GM21619 (cell line): ENCODE measurements around the gene RBM22.
"Not testable (repeated sequence)": the region's sequence is repeated elsewhere in the genome, so short reads cannot be mapped to it uniquely, and the experiment has no call there.

Source experiments
- ATAC-seq: cut with Tn5 transposase; IDR thresholded peaks from one replicate; pipeline ENCODE4 v1.9.1; 2021; ENCODE audit not compliant: unreplicated experiment

Gene RBM22

DNA sequence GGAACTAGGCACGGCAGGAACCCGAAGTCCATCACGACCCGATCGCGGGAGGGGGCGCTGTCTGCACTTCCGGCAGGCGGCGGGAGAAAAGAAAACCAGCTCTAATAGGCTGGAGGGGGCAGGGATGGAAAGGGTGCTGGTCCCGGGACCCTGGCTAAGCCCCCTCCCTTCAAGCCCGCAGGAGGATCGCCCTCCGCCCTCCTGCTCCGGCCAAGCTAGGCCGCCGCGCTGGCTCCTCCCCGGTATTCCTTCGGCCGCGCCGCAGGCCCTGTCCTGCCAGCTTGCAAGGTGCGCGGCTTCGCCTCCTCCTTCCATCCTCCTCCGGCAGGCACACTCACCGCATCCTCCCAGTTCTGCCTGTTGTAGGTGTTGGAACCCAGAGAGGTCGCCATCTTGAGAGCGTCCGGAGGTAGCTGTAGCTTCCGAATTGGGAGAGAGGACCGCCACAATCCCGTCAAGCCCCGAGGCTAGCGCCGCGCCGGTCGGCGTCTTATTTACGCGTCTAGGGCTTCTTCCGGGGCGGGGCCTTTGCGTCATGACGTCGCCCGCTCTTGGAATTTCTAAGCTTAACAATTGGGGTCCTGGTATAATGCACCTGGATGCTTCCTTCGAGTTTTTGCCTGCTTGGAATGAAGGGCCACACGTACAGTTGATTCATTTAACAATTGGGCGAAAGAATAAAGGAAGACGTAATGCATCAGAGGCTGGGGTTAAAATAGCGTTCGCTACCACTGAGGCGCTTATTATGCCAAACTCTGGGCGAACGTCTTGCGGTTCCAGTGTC lies at the start of gene RBM22:
RBM22 (minus strand) TSS at position 469 of the 784 bp plus-strand sequence; CDS start at position 392, 77 bp downstream.
- peak; percentile 96 for ATAC-seq

DNA sequence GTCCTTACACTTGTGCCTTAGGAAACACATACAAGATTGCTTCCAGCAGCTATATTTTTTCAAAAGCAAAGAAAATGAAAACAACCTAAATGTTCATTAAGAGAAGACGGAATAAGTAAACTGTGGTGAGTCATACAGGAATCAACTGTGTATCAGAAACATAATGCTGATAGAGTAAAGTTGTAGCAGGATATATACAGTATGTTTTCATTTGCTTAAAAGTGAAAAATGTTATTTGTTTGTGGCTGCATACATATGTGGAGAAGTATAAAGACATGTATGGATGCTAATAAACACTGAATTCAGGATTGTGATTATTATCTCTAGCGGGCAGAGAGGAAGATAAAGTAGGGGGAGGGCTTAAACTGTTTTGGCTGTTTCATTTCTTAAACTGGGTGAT lies 49.6 kb upstream of the RBM22 start:
- no peak for ATAC-seq

DNA sequence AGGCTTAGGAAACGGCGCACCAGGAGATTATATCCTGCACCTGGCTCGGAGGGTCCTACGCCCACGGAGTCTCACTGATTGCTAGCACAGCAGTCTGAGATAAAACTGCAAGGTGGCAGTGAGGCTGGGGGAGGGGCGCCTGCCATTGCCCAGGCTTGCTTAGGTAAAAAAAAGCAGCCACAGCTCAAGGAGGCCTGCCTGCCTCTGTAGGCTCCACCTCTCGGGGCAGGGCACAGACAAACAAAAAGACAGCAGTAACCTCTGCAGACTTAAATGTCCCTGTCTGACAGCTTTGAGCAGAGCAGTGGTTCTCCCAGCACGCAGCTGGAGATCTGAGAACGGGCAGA lies 42.3 kb upstream of the RBM22 start:
- ATAC-seq: not testable (repeated sequence)

DNA sequence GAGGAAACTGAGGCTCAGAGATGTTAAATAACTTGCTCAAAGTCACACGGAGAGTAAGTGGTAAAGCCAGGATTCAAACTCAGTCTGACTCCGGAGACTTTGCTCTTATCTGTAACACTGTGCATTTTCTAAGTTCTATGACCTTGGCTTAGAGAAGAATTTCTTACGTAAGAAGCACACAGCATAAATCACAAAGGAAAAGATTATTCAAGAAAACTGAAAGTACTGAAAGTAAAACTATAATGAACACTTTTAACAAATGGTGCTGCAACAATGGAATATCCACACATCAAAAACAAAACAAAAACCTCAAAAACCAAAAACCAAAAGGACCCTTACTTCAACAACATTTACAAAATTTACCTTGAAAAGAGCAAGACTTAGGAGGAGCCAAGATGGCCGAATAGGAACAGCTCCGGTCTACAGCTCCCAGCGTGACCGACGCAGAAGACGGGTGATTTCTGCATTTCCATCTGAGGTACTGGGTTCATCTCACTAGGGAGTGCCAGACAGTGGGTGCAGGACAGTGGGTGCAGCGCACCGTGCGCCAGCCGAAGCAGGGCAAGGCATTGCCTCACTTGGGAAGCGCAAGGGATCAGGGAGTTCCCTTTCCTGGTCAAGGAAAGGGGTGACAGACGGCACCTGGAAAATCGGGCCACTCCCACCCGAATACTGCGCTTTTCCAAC lies 41.7 kb upstream of the RBM22 start:
- not testable (repeated sequence) for ATAC-seq

DNA sequence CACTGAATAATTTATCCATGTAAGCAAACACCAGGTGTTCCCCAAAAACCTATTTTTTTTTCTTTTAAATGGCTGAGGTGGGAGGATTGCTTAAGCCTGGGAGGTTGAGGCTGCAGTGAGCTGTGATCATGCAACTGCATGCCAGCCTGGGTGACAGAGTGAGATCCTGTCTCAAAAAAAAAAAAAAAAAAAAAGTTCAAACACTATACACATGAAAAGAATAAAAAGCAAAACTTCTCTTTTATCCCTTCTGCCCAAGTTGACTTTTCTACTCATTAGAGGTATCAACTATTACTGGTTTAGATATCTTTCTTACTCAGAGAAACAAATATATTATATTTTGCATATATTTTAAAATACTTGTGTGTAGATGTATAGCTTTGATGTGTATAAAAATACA lies 40.1 kb upstream of the RBM22 start:
- no peak for ATAC-seq

DNA sequence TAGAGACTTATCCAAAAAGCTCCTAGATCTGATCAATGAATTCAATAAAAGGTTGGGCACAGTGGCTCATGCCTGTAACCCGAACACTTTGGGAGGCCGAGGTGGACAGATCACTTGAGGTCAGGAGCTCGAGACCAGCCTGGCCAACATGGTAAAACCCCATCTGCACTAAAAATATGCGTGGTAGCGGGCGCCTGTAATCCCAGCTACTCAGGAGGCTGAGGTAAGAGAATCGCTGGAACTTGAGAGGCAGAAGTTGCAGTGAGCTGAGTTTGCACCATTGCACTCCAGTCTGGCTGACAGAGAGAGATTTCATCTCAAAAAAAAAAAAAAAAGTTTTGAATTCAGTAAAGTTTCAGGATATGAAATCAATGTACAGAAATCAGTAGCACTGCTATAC lies 38.0 kb upstream of the RBM22 start:
- no peak for ATAC-seq

DNA sequence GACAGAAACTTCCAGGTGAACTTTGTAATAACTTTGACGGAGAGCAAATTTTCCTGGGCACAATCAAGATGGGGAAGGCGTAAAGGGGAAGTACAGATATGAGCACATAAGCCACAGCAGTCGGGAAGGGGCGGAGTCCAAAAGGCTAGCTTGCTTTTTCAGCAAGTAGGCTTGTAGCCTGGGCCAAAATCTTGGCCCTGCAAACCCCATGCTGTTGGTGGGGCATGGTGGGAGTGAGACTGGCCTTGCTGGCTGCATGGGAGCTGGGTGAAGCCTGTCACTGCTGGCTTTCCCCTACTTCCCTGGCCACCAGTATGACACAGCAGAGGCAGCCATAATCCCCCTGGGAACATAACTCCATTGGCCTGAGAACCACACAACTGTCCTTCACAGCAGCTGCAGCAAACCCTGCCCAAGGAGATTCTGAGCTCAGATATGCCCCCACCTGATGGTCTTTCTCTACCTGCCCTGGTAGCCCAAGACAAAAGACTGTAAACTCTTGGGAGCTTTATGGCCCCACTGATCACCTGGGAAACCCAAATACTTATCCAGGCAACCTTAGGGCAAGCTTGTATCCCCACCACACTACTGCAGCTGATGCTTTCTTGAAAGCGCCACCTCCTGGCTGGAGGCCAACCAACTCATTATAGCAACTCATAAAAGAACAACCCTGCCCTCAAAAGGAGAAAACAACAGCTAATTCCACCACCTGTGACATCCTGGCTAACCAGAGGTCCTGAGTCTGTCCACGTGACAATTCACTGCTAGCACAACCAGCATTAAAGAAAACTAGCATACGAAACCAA lies 33.9 kb upstream of the RBM22 start:
- ATAC-seq: peak; percentile 83

DNA sequence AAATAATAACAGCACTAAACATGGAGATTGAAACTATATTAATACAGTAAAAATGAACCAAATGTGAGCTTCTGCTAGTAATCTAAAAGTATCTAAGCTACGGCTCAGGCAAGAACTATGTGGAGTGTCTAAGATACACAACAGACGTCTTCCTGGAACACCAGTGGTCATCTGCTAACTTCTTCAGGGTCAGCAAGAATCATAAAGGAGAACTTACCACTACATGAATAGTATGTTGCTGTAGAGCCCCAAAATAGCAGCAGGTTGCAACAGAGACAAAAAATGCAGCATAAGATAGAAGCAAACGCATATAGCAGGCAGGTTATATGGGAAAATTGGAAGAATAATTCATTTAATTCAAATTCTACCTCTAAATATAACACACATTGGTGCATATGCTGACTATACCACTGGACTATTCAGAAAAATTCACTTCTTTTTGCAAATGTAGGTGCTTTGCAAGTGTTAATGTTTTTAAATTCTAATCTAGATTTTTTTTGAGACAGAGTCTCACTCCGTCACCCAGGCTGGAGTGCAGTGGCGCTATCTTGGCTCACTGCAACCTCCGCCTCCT lies 30.9 kb upstream of the RBM22 start:
- ATAC-seq: no peak

DNA sequence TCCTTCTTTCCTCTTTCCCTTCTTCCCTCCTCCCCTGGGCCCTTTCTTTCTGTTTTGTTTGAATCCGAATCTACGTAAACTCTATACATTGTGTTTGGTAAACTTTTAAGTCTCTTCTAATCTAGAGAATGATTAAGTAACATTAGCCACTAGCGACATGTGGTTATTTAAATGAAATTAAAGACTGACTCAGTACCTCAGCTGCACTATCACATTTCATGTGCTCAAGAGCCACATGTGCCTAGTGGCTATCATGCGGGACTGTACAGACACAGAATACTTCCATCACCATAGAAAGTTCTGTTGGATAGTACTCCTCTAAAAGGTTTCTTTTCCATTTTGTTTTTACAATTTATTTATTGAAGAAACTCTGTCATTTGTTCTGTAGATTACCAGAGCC lies 29.0 kb upstream of the RBM22 start:
- no peak for ATAC-seq

DNA sequence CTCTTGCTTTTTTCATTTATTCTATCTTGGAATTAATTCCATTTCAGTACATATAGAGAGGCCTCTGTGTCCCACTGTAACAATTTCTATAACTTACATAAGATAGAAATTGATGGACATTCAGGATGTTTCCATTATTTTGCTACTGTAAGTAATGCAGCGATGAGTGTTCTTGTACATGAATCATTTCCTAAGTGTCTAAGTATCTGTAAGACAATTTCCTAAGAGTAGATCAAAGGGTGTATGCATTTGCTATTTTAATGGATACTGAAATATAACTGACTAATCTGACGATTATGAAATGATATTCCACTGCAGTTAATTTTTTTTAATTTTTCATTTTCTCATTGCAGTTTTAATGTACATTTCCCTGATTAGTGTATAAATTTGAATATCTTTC lies 23.0 kb upstream of the RBM22 start:
- no peak for ATAC-seq

DNA sequence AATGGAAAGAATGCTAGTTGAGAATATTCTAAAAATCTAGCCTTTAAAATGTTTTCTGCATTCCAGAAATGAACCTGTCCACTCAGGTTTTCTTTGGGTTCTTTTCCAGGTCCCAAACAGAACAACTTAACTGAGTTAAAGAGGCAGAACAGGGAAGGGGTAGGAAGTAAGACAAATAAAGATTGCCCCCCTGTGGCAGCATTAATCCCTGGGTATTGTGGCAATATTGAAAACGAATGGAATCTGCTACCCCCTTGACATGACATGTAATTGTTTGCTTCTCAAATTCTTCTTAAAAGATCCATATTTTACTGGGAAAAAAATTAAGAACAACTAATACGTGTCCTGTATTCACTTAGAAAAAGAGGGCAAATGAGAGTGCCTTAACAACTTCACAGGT lies 9.3 kb upstream of the RBM22 start:
- ATAC-seq: no peak

DNA sequence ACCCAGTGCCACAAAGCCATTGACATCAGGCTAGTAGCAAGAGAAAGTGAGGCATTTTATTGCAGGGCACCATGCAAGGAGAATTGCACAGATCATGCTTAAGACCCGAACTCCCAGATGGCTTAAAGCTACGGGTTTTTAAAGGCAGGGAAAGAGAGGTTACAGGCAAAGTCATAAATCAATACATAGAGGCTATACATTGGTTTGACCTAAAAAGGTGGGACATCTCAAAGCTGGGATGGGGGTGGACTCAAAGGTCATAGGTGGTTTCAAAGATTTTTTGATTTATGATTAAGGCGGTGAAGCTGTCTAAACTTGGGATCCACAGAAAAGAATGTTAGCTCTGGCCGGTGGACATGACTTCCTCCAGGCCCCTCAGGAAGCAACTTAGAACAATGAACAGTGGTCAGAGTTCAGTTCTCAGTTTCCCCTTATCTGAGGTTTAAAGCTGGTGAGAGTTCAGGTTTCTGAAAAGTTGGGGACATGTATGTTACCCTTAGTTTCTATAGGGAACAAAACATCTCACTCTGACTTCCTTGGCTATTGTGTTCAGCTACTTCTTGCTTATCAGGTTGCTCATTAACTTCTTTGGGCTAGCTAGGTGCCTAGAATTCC lies 6.0 kb upstream of the RBM22 start:
- ATAC-seq: no peak

DNA sequence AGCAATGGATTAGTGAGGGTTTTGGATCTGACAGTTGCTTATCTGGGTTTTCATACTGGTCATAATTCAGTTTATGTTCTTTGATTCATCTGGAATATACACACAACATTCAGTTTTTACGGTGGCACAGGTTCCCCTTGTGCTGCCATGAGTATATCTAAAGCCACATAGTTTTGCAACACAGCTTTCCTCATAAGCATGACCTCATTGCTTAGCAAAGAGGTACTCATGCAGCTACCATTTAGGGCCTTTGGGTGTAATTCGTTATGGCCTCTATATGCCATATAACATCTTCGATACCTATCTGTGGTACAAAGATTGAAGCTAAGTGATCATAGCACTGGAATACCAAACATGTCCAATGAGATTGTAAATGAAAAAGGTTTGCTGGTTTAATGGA lies 2.9 kb upstream of the RBM22 start:
- no peak for ATAC-seq

DNA sequence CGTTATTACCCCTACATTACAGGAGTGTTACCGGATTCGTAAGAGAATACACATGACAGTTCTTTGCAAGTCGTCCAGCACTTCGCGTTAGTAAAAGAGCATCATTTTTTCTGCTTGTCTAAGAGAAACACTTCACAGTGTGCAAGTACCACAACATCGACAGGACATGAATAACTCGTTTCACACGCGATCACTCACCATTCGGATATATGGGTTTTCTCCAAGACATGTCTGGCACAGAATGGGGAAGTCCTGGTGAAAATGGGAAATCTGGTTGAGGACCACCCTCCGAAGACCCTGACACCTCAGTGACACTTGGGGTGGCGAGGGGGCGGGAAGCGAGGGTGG lies 642 bp downstream of the RBM22 start:
- no peak for ATAC-seq

DNA sequence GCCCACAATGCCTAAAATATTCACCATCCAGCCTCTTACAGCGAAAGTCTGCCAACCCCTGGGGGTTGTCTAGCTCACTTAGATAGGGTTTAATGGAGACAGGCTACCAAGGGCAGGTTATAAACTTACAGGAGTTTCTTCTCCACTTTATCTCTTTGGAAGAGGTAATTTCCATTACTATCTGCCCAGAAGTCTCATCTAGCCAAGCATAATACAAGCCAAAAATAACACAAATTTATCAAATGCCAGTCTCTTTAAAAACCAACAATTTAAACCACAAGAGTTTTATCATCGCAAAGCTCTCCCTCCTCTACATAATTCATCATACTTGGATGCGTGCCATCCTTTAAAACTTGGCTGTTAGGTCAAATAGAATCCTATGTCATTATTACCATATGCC lies 6.2 kb downstream of the RBM22 start:
- no peak for ATAC-seq

DNA sequence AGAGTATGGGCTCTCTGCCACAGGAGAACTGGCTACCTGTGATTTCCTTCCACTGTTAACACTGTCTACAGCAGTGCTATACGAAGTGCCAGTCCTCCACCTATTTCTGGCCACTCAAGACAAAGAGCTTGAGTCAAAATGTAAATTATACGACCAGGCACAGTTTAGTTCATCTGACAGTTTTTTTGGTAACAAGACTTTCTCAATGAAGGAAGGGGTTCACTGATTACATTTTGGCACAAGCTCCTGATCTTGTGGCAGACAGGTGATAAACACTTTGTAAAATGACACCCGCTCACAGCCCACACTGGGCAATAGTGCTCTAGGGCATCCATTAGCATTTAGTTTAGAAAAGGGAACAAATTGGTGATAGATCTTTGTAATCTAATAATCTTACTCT lies 8.6 kb downstream of the RBM22 start:
- ATAC-seq: no peak

DNA sequence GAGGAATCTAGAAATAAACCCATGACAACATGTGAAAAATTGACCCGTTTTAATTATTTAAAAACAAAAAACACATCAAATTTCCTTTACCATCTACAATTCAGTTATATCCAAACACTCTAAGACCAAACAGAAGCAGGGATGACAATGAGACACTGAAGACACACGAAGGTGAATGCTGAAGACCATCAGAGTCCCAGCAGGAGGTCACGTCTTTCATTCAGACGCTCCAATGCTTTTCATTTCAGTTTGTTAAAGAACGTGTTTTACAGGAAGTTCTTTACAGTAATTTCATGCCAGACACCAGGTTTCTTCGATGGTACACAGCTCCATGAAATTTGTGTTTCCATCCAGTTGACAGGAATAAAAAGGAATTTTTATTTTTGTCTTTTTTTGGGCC lies 10.1 kb downstream of the RBM22 start:
- no peak for ATAC-seq

DNA sequence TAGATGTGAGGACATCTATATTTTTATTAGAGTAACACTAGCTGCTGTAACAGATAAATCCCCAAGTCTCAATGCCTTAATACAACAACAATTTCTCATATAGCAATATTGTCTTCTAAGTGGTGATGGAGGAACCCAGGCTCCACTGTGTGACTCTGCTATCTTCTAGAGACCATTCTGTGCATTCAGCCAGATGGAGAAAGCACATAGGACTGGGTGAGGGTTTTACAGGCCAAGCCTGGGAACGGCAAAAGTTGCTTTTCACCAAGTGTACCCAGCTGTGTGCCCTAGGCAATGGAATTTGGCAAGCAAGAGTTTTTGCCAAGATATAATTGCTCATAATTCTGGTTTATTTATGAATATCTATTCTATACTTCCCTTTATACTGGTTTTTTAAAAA lies 11.7 kb downstream of the RBM22 start:
- ATAC-seq: no peak

DNA sequence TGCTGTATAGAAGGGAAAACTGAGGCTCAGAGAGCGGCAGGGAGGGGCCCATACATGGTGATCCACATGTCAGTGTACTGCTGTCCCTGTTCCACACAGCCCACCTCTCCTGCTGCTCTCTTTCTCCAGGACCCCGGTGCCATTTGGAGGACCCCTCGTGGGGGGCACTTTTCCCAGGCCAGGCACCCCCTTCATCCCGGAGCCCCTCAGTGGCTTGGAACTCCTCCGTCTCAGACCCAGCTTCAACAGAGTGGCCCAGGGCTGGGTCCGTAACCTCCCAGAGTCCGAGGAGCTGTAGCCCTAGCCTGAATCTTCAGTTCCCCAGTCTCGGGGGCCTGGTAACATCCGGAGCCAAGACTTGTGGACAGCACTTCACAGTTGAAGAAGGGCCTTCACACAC lies 24.3 kb downstream of the RBM22 start:
- no peak for ATAC-seq

DNA sequence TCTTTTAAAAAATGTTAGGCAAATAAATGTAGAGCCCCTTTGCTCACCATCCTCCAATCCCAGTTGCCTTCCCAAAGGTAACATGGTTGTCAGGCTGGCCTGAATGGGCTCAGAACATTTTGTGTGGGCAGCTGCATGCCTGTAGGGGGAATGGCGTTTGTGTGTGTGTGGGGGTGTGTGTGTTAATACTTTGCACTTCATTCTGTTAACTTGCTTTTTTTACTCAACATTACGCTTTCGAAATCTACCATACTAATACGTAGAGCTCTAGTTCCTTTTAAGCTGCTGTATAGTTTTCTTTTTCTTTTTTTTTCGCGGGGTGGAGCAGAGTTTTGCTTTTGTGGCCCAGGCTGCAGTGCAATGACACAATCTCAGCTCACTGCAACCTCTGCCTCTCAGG lies 25.8 kb downstream of the RBM22 start:
- no peak for ATAC-seq

DNA sequence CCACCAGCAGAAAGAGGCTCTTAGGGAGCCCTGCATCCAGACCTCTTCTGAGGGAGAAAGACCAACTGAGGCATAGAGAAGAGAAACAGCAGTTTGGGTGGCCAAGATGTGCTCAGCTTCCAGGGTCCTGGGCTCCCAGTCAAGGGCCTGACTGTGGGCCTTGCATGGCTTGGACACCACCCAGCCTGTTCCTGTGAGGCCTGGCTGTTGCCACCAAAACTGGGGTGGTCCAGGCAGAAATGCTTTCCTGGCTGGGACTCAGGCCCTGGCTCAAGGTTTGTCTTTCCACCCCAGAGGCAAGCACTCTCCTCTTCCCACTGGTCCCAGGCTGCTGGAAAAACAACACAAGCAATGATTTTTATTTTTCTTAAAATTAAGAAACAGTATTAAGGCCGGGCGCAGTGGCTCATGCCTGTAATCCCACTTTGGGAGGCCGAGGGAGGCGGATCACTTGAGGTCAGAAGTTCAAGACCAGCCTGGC lies 26.5 kb downstream of the RBM22 start:
- no peak for ATAC-seq
